Pons (tissue), 1 donor: ENCODE measurements around the gene CFAP97D2.
"Not testable (repeated sequence)": the region's sequence is repeated elsewhere in the genome, so short reads cannot be mapped to it uniquely, and the experiment has no call there.

Source experiments
- DNase-seq: peaks from one replicate; pipeline ENCODE4 v3.0.0-alpha.2; 2016; ENCODE audit warnings: low spot score

CFAP97D2 gene

GRCh38 chr13:114179087-114179658 is at the start of gene CFAP97D2:
Gene CFAP97D2 (plus strand): TSS chr13:114179257. CDS start chr13:114179331, 74 bp downstream.
- no peak for DNase-seq

GRCh38 chr13:114129649-114130062 is 49.4 kb upstream of the CFAP97D2 start:
- no peak for DNase-seq

- no peak for DNase-seq
Observed at GRCh38 chr13:114130131-114130836, 48.8 kb upstream of the CFAP97D2 start.

- peak; percentile 64 for DNase-seq
Observed at GRCh38 chr13:114130837-114131582, 48.0 kb upstream of the CFAP97D2 start.

- no peak for DNase-seq
Observed at GRCh38 chr13:114131583-114132418, 47.3 kb upstream of the CFAP97D2 start.

GRCh38 chr13:114132419-114133121 is 46.5 kb upstream of the CFAP97D2 start, which contains the start of gene RASA3:
Gene RASA3 (minus strand): TSS chr13:114132623. CDS start chr13:114132489, 134 bp downstream.
- DNase-seq = peak; percentile 63

GRCh38 chr13:114133126-114133525 is 45.9 kb upstream of the CFAP97D2 start:
- DNase-seq = not testable (repeated sequence)

GRCh38 chr13:114133552-114133951 is 45.5 kb upstream of the CFAP97D2 start:
- DNase-seq = not testable (repeated sequence)

- no peak for DNase-seq
Observed at GRCh38 chr13:114134111-114134943, 44.7 kb upstream of the CFAP97D2 start.

- no peak for DNase-seq
Observed at GRCh38 chr13:114134944-114135610, 44.0 kb upstream of the CFAP97D2 start.

GRCh38 chr13:114135731-114136171 is 43.3 kb upstream of the CFAP97D2 start:
- no peak for DNase-seq

- no peak for DNase-seq
Observed at GRCh38 chr13:114136576-114136975, 42.5 kb upstream of the CFAP97D2 start.

GRCh38 chr13:114140131-114140905 is 38.7 kb upstream of the CFAP97D2 start:
- no peak for DNase-seq

- no peak for DNase-seq
Observed at GRCh38 chr13:114140906-114141250, 38.2 kb upstream of the CFAP97D2 start.

GRCh38 chr13:114141261-114141996 is 37.6 kb upstream of the CFAP97D2 start:
- no peak for DNase-seq

- no peak for DNase-seq
Observed at GRCh38 chr13:114142137-114142550, 36.9 kb upstream of the CFAP97D2 start.

- DNase-seq = no peak
Observed at GRCh38 chr13:114142640-114143490, 36.2 kb upstream of the CFAP97D2 start.
